GM19025 (cell line): ENCODE results near the gene ZNF639.
"Not testable (repeated sequence)": the region's sequence is repeated elsewhere in the genome, so short reads cannot be mapped to it uniquely, and the experiment has no call there.

Experiments used
- ATAC-seq: cut with Tn5 transposase; IDR thresholded peaks from one replicate; pipeline ENCODE4 v1.9.1; 2021; ENCODE audit warnings: mild to moderate bottlenecking, low read depth, moderate library complexity; ENCODE audit not compliant: unreplicated experiment

Gene ZNF639

GRCh38 chr3:179322286-179323196 is at the start of gene ZNF639:
TSS of gene ZNF639 (plus strand) at chr3:179323031. CDS start at chr3:179328294, 5,263 bp downstream.
- peak; percentile 68 for ATAC-seq

- not testable (repeated sequence) for ATAC-seq
Measured at GRCh38 chr3:179274434-179274833, 48.4 kb upstream of the ZNF639 start.

GRCh38 chr3:179276001-179276400 is 46.8 kb upstream of the ZNF639 start:
- ATAC-seq: no peak

- no peak for ATAC-seq
Measured at GRCh38 chr3:179276743-179277142, 46.1 kb upstream of the ZNF639 start.

- ATAC-seq: no peak
Measured at GRCh38 chr3:179278151-179278550, 44.7 kb upstream of the ZNF639 start.

- no peak for ATAC-seq
Measured at GRCh38 chr3:179278932-179279693, 43.7 kb upstream of the ZNF639 start.

GRCh38 chr3:179279837-179280236 is 43.0 kb upstream of the ZNF639 start:
- no peak for ATAC-seq

GRCh38 chr3:179281825-179282224 is 41.0 kb upstream of the ZNF639 start:
- no peak for ATAC-seq

- ATAC-seq: no peak
Measured at GRCh38 chr3:179286331-179286730, 36.5 kb upstream of the ZNF639 start.

GRCh38 chr3:179288845-179289244 is 34.0 kb upstream of the ZNF639 start:
- ATAC-seq: no peak

- ATAC-seq: no peak
Measured at GRCh38 chr3:179289295-179289694, 33.5 kb upstream of the ZNF639 start.

GRCh38 chr3:179292450-179292849 is 30.4 kb upstream of the ZNF639 start:
- no peak for ATAC-seq

GRCh38 chr3:179297971-179298725 is 24.7 kb upstream of the ZNF639 start:
- ATAC-seq: no peak

- no peak for ATAC-seq
Measured at GRCh38 chr3:179299316-179299715, 23.5 kb upstream of the ZNF639 start.

GRCh38 chr3:179299999-179300613 is 22.7 kb upstream of the ZNF639 start:
- no peak for ATAC-seq

- ATAC-seq: no peak
Measured at GRCh38 chr3:179301645-179302044, 21.2 kb upstream of the ZNF639 start.

- ATAC-seq: no peak
Measured at GRCh38 chr3:179302111-179302510, 20.7 kb upstream of the ZNF639 start.

GRCh38 chr3:179304605-179305004 is 18.2 kb upstream of the ZNF639 start:
- no peak for ATAC-seq

GRCh38 chr3:179307362-179307761 is 15.5 kb upstream of the ZNF639 start:
- ATAC-seq: not testable (repeated sequence)

- ATAC-seq: no peak
Measured at GRCh38 chr3:179308001-179308400, 14.8 kb upstream of the ZNF639 start.
